ENCODE results near the gene USPL1. TPM values are rescaled to one million over a fixed set of nuclear protein-coding genes. Genes with fewer than 3 reads are reported as not detected.

Gene USPL1
- total RNA-seq, 2 donors from 2014 or later = 9.4 to 10.3 TPM

Other genes starting within 250 kb of the USPL1 start
- gene UBE2L5, start 195.4 kb upstream of the USPL1 start, total RNA-seq = not detected
- 100 to 1,000 TPM; 209 to 212 TPM for gene HMGB1, start 152.0 kb upstream of the USPL1 start, total RNA-seq
- 1 to 10 TPM; 4.9 to 7.6 TPM for gene ALOX5AP, start 117.6 kb downstream of the USPL1 start, total RNA-seq

Data from left colon (tissue), 2 donors.